GM12874 (cell line): ENCODE measurements around the gene ZIC1.
A peak's percentile ranks its signal among the peaks of the same experiment; 100 is the strongest.

Source experiments
- TF ChIP-seq, protein P1 (sequence below): IDR thresholded peaks from 2 replicates; pipeline ENCODE4 v1.5.1; 2011; ENCODE audit warnings: low read depth, mild to moderate bottlenecking, control low read depth, low read length, moderate library complexity; ENCODE audit not compliant: insufficient read depth

The ZIC1 gene

GRCh38 chr3:147409143-147410115 lies at the start of gene ZIC1:
ZIC1 (plus strand) TSS chr3:147409365; CDS start chr3:147410113, 748 bp downstream.
- TF ChIP-seq, protein P1, sequence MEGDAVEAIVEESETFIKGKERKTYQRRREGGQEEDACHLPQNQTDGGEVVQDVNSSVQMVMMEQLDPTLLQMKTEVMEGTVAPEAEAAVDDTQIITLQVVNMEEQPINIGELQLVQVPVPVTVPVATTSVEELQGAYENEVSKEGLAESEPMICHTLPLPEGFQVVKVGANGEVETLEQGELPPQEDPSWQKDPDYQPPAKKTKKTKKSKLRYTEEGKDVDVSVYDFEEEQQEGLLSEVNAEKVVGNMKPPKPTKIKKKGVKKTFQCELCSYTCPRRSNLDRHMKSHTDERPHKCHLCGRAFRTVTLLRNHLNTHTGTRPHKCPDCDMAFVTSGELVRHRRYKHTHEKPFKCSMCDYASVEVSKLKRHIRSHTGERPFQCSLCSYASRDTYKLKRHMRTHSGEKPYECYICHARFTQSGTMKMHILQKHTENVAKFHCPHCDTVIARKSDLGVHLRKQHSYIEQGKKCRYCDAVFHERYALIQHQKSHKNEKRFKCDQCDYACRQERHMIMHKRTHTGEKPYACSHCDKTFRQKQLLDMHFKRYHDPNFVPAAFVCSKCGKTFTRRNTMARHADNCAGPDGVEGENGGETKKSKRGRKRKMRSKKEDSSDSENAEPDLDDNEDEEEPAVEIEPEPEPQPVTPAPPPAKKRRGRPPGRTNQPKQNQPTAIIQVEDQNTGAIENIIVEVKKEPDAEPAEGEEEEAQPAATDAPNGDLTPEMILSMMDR = no peak

GRCh38 chr3:147360051-147360439 lies 49.1 kb upstream of the ZIC1 start:
- TF ChIP-seq, protein P1 = no peak

DNA sequence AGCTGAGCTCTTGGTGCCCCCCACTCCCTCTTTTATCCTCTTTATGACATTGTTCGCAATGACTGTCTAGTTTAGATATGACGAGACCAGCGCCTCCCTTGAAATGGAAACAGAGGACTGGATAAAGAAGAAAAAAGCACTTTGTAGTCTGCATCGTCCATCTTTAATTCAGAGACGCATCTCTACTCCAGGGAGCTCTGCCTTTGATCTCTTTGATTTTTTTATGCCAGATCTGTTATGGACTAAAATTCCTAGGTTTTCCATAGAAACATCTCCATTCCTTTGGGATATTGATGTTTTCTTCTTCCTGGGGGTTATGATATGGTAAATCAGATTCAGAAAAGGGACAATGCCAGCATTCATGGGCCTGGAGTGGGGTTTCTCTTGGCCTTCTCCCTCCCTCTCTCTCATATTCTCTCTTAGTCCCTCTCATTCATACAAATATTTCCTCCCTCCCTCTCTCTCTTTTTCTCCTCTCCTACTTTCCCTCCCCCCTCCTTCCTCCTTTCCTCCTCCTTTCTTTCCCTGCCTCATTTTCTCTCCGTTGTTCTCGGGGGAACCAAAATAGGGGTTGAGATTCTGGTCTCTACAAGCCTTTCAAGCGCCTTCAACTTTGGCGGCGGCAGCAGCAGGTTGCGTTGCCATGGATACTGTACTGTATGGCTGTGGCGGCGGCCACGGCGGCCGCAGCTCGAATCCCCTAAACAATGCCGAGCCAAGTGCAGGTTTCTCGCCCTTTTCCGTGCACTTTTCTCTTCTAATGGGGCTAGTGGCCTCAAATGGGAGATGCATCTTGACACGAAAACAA lies 48.3 kb upstream of the ZIC1 start:
- TF ChIP-seq, protein P1 = no peak

GRCh38 chr3:147361454-147362420 lies 47.4 kb upstream of the ZIC1 start:
- TF ChIP-seq, protein P1 = peak; percentile 71

DNA sequence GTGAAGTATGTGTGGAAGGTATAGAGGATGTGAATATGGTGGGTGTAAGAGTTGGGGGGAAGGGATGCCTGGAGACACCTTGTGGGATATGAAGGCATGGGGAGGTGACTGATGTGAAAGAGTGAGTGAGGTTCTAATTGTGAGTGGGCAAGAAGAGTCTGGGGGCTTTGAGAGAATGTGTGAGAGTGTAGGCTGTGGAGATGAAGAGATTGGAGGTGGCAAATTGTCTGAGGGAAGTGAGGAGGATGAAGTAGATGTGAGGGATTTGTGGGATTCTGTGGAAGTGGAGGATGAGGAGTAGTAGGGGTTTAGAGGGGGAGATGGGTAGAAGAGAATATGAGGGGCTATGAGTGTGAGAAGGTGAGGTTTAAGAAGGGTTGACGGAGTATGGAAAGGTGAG lies 44.4 kb upstream of the ZIC1 start:
- TF ChIP-seq, protein P1 = no peak

DNA sequence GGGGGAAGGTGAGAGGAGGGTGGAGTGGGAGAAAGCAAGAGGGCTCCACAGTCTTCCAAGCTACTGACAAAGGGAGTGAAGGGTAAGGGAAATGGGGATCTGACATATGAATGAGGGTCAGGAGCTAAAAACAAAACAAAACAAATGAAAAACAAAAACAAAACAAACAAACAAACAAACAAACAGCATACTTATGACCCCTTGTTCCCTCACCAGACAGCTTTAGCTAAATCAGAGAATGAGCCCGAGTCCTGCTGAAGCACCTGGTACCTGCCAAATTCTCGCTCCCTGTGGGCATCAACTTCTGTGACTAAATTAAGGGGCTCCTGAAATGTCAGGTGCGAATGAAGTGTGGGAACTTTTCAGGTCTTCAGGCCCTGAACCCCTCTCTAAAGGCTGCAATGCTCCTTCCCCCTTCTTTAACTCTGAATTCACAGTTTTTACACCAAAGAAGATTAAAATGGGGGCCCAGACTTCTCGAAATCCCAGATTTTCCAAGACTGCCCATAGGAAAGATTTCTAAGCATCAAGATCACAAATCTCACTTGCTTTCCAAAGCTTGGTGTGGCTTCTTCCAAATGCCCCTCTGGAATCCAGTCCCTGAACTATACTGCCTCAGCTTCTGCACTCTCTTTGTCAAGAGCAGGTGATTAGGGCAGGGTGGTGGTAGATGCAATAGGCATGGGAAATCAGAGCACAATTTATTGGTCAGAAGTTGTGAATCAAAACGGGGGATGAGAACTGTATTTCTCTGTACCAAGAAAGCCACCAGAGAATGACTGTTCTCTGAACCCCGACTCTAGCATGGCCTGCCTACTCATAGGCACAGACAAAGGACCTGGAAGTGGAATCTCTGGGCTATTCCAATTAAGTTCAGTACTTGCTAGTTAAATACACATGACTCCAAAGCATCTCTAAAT lies 43.7 kb upstream of the ZIC1 start:
- TF ChIP-seq, protein P1 = no peak
